Panc1 (cell line): ENCODE results near the gene SGK1. TPM values are rescaled to one million over a fixed set of nuclear protein-coding genes. Genes with fewer than 3 reads are reported as not detected.

Experiments used
- ATAC-seq: fragments of 200-7000 bp; cut with Tn5 transposase; 2 replicates; pipeline ENCODE4 v1.9.1; 2020; ENCODE audit warnings: mild to moderate bottlenecking, moderate library complexity
- BruUV-seq: library from RNA; stranded (reverse); fragments of 400-500 nt; replicated peaks from 2 replicates; lab custom pipeline; 2021; lab: Mats Ljungman, UMichigan
- CTCF ChIA-PET: fragments of 300-600 bp; sonication (Branson Sonifier 250); formaldehyde crosslinking; loops from one replicate; lab custom pipeline; 2022; ENCODE audit warnings: antibody characterized with exemption; lab: Charles Lee
- POLR2A ChIA-PET: fragments of 300-600 bp; sonication (Branson Sonifier 250); formaldehyde crosslinking; loops from one replicate; lab custom pipeline; 2022; ENCODE audit warnings: antibody characterized with exemption; lab: Charles Lee
- DNase-seq: peaks from one replicate; pipeline ENCODE4 v3.0.0-alpha.2; 2010; ENCODE audit warnings: low read depth, low spot score
- H3K27ac ChIP-seq: 2 replicates; pipeline ENCODE4 v1.5.1; 2011; ENCODE audit warnings: mild to moderate bottlenecking, low read length, inconsistent platforms
- H3K27me3 ChIP-seq: fragments of 200-500 bp; sonication (Bioruptor generic); 2 replicates; pipeline ENCODE4 v1.6.0; 2014; ENCODE audit warnings: low read length, inconsistent platforms; ENCODE audit not compliant: control insufficient read depth, insufficient read depth
- H3K36me3 ChIP-seq: fragments of 200-500 bp; sonication (Bioruptor generic); 2 replicates; pipeline ENCODE4 v1.5.1; 2014; ENCODE audit warnings: inconsistent platforms, mild to moderate bottlenecking, low read length, moderate library complexity; ENCODE audit not compliant: control insufficient read depth, insufficient read depth
- H3K4me1 ChIP-seq: 2 replicates; pipeline ENCODE4 v1.5.1; 2011; ENCODE audit warnings: inconsistent platforms, mild to moderate bottlenecking, low read length, moderate library complexity; ENCODE audit not compliant: control insufficient read depth, insufficient read depth
- H3K4me3 ChIP-seq, 2 experiments: 2 replicates each; pipeline ENCODE4 v1.5.1; 2011 to 2012; ENCODE audit warnings: low read depth in 2 of 2, low read length in 2 of 2, mild to moderate bottlenecking in 2 of 2, inconsistent platforms in 1 of 2, moderate library complexity in 1 of 2
- H3K9me3 ChIP-seq: fragments of 200-500 bp; sonication (Bioruptor generic); 2 replicates; pipeline ENCODE4 v1.5.1; 2014; ENCODE audit warnings: low read depth, mild to moderate bottlenecking, inconsistent platforms, low read length, moderate library complexity; ENCODE audit not compliant: control insufficient read depth, insufficient read depth
- POLR2AphosphoS5 ChIP-seq: IDR thresholded peaks from 2 replicates; pipeline ENCODE4 v1.6.1; 2012; ENCODE audit warnings: mild to moderate bottlenecking, low read depth, low read length, moderate library complexity
- SIN3A ChIP-seq: IDR thresholded peaks from 2 replicates; pipeline ENCODE4 v1.6.1; 2012; ENCODE audit warnings: low read depth, mild to moderate bottlenecking, low read length, moderate library complexity, borderline replicate concordance; ENCODE audit not compliant: insufficient read depth
- TCF7L2 ChIP-seq: IDR thresholded peaks from 2 replicates; pipeline ENCODE4 v1.6.1; 2011; ENCODE audit warnings: mild to moderate bottlenecking, low read depth, low read length, inconsistent platforms
- in situ Hi-C: cut with HindIII; loops from 2 replicates; pipeline ENCODE4 v1.10.0; 2016; ENCODE audit warnings: low sequenced_read_pairs, low pct_unique_long_range_greater_than_20kb
- intact Hi-C: fragments of 100-400 bp; cut with micrococcal nuclease; formaldehyde crosslinking; loops from one replicate; pipeline ENCODE4 v1.10.0; 2022; ENCODE audit not compliant: unreplicated experiment
- total RNA-seq: library from RNA; stranded (reverse); gene quantifications from one replicate; pipeline ENCODE4 v1.2.1, GENCODE V29; 2021; ENCODE audit not compliant: unreplicated experiment
- TF ChIP-seq, protein P1 (sequence below): fragments of 450-650 bp; IDR thresholded peaks from 2 replicates; pipeline ENCODE4 v1.5.1; 2017; ENCODE audit warnings: mild to moderate bottlenecking
- TF ChIP-seq, protein P2 (sequence below), 2 experiments: IDR thresholded peaks; 2 replicates each; pipeline ENCODE4 v1.6.1; 2011 to 2012; ENCODE audit warnings: low read depth in 2 of 2, control low read depth in 1 of 2, low read length in 1 of 2, mild to moderate bottlenecking in 1 of 2, moderate library complexity in 1 of 2; ENCODE audit not compliant: insufficient read depth in 1 of 2

SGK1 gene
- total RNA-seq, 1 experiment from 2014 or later = 7.5 TPM

DNA sequence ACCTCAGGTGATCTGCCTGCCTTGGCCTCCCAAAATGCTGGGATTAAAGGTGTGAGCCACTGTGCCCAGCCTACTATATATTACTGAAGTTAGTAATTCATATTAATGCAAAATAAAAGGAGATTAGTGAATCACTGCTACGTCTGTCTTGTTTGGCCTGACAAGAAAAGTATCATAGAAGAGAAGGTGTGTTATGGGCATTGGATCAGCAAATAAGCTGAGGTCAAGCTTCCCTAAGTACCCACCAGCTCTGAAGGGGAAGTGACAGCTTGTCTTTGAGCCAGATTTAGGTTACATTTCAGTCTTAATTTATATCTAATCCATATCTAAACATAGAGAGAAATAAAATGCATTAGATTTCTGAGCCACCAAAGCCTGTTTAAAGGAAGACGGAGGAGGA is 7.1 kb downstream of the SGK1 start:
- ChIA-PET POLR2A (no interaction called here), CTCF (no interaction called here)
- no peak overlapping the region for H3K27ac ChIP-seq

DNA sequence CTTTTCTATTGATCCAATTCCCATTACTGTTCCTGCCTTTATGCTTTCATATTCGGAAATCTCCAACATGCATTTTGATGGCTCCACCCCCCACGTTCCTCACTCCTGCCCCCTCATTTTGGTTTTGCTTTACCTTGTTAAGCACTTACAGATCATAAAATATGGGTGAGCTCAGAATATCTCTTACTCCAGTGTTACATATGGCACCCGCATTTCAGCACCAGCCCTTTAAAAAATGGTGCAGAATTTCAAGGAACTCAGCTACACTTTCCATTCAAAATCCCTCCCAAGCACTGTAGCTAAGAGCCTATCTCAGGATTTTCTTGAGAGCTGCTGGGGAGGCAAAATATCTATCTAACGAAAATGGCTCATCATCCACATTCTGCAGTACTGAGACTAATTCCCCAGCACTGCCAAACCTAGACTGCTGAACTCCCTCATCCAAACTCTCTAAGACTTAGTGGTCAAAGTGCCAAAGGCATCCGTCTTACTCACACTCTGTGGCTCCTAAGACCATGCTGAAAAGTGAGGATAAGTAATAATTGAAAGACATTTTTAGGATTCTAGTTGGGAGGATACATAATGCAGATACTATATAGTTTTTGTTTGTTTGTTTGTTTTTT is 7.8 kb downstream of the SGK1 start:
- in situ Hi-C loops = no loop called here
- BruUV-seq = no TSS peak
- ChIA-PET POLR2A (interaction anchor here (0.5 to 0.6 kb wide), 2 partner anchors 36 to 201 kb away, joined by 5 to 8 read pairs; no protein-coding TSS in a partner anchor), CTCF (no interaction called here)
- Histone ChIP-seq H3K27me3 (no peaks in the 10 kb centered on the region), H3K9me3 (no peaks in the 10 kb centered on the region), H3K4me1 (no peaks in the 10 kb centered on the region), H3K27ac (no peak overlapping the region), H3K4me3 (no peak overlapping the region), H3K36me3 (no peaks in the 10 kb centered on the region)
- no peak for ATAC-seq
- intact Hi-C loops = no loop called here
- DNase-seq = no peak
- TF ChIP-seq SIN3A = no peak
- no peak for TF ChIP-seq TCF7L2
- TF ChIP-seq POLR2AphosphoS5 = no peak
- TF ChIP-seq, protein P1, sequence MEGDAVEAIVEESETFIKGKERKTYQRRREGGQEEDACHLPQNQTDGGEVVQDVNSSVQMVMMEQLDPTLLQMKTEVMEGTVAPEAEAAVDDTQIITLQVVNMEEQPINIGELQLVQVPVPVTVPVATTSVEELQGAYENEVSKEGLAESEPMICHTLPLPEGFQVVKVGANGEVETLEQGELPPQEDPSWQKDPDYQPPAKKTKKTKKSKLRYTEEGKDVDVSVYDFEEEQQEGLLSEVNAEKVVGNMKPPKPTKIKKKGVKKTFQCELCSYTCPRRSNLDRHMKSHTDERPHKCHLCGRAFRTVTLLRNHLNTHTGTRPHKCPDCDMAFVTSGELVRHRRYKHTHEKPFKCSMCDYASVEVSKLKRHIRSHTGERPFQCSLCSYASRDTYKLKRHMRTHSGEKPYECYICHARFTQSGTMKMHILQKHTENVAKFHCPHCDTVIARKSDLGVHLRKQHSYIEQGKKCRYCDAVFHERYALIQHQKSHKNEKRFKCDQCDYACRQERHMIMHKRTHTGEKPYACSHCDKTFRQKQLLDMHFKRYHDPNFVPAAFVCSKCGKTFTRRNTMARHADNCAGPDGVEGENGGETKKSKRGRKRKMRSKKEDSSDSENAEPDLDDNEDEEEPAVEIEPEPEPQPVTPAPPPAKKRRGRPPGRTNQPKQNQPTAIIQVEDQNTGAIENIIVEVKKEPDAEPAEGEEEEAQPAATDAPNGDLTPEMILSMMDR = no peak
- TF ChIP-seq, protein P2, sequence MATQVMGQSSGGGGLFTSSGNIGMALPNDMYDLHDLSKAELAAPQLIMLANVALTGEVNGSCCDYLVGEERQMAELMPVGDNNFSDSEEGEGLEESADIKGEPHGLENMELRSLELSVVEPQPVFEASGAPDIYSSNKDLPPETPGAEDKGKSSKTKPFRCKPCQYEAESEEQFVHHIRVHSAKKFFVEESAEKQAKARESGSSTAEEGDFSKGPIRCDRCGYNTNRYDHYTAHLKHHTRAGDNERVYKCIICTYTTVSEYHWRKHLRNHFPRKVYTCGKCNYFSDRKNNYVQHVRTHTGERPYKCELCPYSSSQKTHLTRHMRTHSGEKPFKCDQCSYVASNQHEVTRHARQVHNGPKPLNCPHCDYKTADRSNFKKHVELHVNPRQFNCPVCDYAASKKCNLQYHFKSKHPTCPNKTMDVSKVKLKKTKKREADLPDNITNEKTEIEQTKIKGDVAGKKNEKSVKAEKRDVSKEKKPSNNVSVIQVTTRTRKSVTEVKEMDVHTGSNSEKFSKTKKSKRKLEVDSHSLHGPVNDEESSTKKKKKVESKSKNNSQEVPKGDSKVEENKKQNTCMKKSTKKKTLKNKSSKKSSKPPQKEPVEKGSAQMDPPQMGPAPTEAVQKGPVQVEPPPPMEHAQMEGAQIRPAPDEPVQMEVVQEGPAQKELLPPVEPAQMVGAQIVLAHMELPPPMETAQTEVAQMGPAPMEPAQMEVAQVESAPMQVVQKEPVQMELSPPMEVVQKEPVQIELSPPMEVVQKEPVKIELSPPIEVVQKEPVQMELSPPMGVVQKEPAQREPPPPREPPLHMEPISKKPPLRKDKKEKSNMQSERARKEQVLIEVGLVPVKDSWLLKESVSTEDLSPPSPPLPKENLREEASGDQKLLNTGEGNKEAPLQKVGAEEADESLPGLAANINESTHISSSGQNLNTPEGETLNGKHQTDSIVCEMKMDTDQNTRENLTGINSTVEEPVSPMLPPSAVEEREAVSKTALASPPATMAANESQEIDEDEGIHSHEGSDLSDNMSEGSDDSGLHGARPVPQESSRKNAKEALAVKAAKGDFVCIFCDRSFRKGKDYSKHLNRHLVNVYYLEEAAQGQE (IDR thresholded peaks at IDR 0.05; ENCODE audit: insufficient read depth in 1 of 2, low read depth in 2 of 2, low read length in 1 of 2) = no peak

More for the DNA sequence above, 7.1 kb downstream of the SGK1 start:
- H3K27me3 ChIP-seq = no peaks in the 10 kb centered on the region
- no peaks in the 10 kb centered on the region for H3K36me3 ChIP-seq
- ATAC-seq = no peak
- no peak for DNase-seq
- no TSS peak for BruUV-seq
- intact Hi-C loops (no loop called here), in situ Hi-C loops (no loop called here)
- H3K4me3 ChIP-seq = no peak overlapping the region
- no peaks in the 10 kb centered on the region for H3K4me1 ChIP-seq
- TF ChIP-seq, protein P2 (IDR thresholded peaks at IDR 0.05; ENCODE audit: insufficient read depth in 1 of 2, low read depth in 2 of 2, low read length in 1 of 2) = no peak
- TF ChIP-seq, protein P1 = no peak
- TF ChIP-seq TCF7L2 (no peak), POLR2AphosphoS5 (no peak), SIN3A (no peak)
- no peaks in the 10 kb centered on the region for H3K9me3 ChIP-seq
